Spleen (tissue), 7 donors: Measurements from ENCODE around the gene MYOT.

Experiments used
- POLR2AphosphoS5 ChIP-seq, 3 donors: sonication (generic); formaldehyde crosslinking; IDR thresholded peaks; one replicate each; pipeline ENCODE4 v1.5.1; 2017; ENCODE audit warnings: antibody characterized with exemption in 3 of 3
- TF ChIP-seq, protein P1 (sequence below), 11 experiments: fragments of 200-600 bp in 7 of 11; fragments of 450-650 bp in 4 of 11; sonication (generic) in 4 of 11; IDR thresholded peaks in 8 of 11; conservative IDR thresholded peaks in 3 of 11; 1 replicate in 7 of 11; 2 replicates in 4 of 11; pipeline versions ENCODE4 v1.4.0 to v1.8.0; 2016 to 2021; ENCODE audit warnings: antibody characterized with exemption in 11 of 11, inconsistent platforms in 4 of 11, mild to moderate bottlenecking in 1 of 11
- donor health status: DM: no; HTN: no; CAD: no; lungs with moderate emphysema.
- donor health status: DM: no; HTN: no; CAD: no.
- donor health status: DM: no; HTN: no; CAD: no.

DNA sequence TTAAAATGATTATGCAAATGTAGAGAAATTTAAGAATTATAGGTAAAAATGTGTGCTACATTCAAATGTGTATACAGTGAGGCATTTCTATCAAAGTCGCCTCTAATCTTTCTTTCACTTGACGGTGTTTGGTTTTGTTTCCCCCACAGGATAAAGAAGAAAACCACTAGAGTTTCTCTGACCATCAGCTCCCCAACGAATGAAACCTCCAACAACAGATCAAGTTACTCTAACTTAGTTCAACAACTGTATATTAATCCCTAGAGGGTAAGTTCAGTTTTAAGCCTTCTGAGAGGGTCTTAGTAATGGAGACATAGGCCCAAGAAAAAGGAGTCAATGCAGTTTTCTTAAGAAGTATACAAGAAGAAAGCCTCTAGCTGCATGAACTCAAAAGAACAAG, 11.5 kb upstream of the MYOT start:
- no peak for TF ChIP-seq POLR2AphosphoS5 (IDR thresholded peaks at IDR 0.05)
- TF ChIP-seq, protein P1, sequence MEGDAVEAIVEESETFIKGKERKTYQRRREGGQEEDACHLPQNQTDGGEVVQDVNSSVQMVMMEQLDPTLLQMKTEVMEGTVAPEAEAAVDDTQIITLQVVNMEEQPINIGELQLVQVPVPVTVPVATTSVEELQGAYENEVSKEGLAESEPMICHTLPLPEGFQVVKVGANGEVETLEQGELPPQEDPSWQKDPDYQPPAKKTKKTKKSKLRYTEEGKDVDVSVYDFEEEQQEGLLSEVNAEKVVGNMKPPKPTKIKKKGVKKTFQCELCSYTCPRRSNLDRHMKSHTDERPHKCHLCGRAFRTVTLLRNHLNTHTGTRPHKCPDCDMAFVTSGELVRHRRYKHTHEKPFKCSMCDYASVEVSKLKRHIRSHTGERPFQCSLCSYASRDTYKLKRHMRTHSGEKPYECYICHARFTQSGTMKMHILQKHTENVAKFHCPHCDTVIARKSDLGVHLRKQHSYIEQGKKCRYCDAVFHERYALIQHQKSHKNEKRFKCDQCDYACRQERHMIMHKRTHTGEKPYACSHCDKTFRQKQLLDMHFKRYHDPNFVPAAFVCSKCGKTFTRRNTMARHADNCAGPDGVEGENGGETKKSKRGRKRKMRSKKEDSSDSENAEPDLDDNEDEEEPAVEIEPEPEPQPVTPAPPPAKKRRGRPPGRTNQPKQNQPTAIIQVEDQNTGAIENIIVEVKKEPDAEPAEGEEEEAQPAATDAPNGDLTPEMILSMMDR (IDR thresholded peaks at IDR 0.05 in 8 of 11, conservative IDR thresholded peaks at IDR 0.05 in 3 of 11), result no peak
